Activated CD4-positive, CD25-positive, alpha-beta regulatory T cell treated with anti-CD3 and anti-CD28 coated beads, Interleukin-2, amount 50 U/mL, for 24 hours (primary cell): ENCODE results near the gene MFAP5.
"Not testable (repeated sequence)": the region's sequence is repeated elsewhere in the genome, so short reads cannot be mapped to it uniquely, and the experiment has no call there.

Experiments
- ATAC-seq, 2 donors: fragments of 150-1000 bp; cut with Tn5 transposase; one replicate each; pipeline ENCODE4 v1.10.0; 2021; ENCODE audit warnings: mild to moderate bottlenecking in 1 of 2, moderate library complexity in 1 of 2

MFAP5 gene

GRCh38 chr12:8624750-8625149 lies 37.9 kb downstream of the MFAP5 start:
- not testable (repeated sequence) for ATAC-seq

GRCh38 chr12:8622646-8623045 lies 40.0 kb downstream of the MFAP5 start:
- ATAC-seq: no peak

GRCh38 chr12:8615206-8615605 lies 47.4 kb downstream of the MFAP5 start:
- no peak for ATAC-seq

GRCh38 chr12:8613881-8614280 lies 48.7 kb downstream of the MFAP5 start:
- ATAC-seq: not testable (repeated sequence)

GRCh38 chr12:8612629-8613028 lies 50.0 kb downstream of the MFAP5 start, which contains the start of gene AICDA:
Gene AICDA, minus strand, starts transcription at chr12:8612859. Its CDS starts 92 bp downstream, at chr12:8612767.
- peak in 1 of 2 donors; percentile 12 for ATAC-seq

- no peak for ATAC-seq
Measured at GRCh38 chr12:8609061-8609570, 53.5 kb downstream of the MFAP5 start.

- no peak for ATAC-seq
Measured at GRCh38 chr12:8606890-8607289, 55.7 kb downstream of the MFAP5 start.

- ATAC-seq: no peak
Measured at GRCh38 chr12:8605057-8605456, 57.6 kb downstream of the MFAP5 start.

- no peak for ATAC-seq
Measured at GRCh38 chr12:8603856-8604255, 58.8 kb downstream of the MFAP5 start.

- no peak for ATAC-seq
Measured at GRCh38 chr12:8603286-8603685, 59.3 kb downstream of the MFAP5 start.

GRCh38 chr12:8596561-8596960 lies 66.1 kb downstream of the MFAP5 start:
- no peak for ATAC-seq
